NCI-H1417 treated with DMSO at 0.1 percent for 48 hours (cell line): ENCODE data around the gene JSRP1.
A peak's percentile ranks its signal among the peaks of the same experiment; 100 is the strongest.

Source experiments
- DNase-seq: peaks from one replicate; lab custom pipeline; 2025; lab: John Stamatoyannopoulos, UW

Gene JSRP1

DNA sequence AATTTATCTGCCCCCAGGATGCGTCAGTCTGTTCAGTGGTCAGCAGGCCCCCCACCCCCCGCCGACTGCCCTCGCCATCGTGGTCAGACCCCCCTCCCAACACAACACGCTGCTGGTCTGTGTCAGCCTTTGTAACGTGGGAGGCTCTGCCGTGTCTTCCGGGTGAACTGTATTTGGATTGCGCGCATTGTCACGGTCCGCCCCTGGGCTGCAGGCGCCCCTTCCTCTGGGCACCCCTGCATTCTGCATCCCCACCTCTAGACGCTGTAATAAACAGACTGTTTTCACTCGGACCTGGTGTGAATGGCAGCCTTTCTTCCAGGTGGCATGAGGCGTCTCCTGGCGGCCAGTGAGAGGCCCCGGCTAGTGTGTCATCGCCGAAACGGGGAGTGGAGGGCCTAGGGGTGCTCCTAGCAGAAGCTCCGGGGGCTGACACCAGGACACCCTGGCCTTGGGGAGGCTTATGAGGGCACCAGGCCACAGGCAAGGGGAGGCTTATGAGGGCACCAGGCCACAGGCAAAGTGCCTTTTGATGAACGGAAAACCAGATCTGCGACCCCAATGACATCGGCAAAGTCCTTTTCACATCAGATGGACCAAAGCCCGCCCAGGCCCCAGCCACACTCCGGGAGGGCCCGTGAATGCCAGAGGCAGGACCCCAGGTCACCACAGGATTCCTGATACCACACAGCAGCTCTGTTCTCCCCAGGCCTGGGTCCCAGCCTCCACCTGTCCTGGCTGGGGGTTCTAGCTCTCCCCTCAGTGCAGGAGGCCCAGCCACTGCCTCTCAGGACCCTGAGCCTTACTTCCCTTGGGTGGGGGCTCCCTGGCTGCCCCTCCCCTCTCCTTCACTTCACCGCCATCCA, 23.7 kb downstream of the JSRP1 start:
- no peak for DNase-seq

DNA sequence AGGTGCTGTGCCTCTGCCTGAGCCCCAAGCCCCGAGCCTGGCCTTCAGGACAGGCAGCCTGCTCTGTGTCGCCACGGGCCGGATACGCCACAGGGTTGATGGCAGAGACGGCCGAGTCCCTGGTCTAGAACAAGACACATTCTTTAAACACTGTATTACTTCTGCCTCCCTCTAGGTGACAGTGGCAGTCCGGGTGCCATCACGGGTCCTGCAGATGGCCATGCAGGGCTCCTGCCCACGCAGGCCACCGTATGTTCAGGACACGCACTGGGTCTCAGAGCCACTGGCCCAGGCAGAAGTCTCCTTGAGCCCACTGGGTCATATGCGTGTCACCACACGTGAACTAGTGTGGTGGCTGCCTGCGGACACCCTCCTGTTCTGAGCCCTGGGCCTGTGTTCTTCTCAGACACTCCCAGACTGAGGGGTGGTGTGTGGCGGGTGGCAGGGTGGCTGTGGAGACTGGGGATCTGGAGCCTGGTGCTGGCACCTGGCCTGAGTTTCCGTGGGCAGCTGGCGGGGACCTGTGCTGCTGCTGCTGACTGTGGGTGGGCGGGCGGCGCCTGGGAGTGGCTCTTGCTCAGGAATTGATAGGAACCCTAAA, 24.5 kb downstream of the JSRP1 start:
- DNase-seq: no peak

DNA sequence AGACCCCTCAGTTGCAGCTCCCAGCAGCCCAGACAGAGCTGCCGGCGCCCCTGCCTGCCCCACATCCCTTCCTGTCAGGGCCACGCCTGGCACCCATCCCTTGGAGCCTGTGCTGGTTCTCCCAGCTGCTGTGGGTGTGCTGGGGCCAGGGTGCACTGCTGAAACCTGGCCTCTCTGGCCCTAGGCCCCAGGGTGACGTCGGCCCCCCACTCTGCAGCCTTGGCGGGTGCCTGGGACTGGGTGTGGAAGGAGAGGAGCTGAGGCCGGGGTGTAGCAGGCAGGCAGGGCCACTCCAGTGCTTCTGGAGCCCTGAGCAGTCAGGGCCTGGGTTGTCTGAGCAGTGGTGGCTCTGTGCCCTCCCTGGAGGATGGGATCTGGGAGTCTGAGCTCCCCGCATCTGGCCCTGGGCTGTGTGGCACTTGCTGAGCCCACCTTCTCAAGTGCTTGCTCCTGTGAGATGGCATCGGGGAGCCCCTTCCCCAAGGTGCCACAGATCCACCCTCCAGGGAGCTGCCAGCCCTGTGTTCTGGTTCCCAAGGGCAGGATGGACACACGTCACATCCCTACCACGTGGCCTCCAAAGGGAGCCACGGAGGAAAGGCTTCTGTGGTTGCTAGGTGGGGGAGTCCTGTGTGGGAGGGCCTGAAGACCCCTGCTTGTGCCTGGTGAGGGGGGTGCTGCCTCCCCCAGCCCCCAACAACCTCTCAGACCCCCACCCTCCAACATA, 25.2 kb downstream of the JSRP1 start:
- no peak for DNase-seq

DNA sequence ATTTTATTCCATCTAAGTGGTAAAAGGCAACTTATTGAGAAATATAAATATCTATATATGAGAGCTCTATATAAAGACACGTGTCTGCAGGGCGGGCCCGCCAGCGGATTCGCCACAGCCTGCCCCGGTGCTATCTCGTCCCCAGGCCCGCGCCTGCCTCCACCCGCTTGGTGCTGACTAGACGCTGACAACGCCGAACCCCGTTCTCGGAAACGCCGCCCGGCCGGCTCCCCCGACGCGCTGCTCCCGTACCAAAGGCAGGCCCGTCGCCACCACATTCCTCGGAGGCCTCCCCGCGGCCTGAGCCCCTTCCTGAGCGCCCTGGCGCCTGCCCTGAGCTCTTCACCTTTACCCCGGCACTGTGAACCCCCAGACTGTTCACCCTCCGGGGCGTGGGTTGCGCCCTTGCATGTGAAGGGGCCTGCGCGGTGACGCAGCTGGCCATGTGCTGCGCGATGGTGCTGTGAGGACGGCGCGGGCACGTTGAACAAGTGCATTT, 26.1 kb downstream of the JSRP1 start:
- DNase-seq: no peak

DNA sequence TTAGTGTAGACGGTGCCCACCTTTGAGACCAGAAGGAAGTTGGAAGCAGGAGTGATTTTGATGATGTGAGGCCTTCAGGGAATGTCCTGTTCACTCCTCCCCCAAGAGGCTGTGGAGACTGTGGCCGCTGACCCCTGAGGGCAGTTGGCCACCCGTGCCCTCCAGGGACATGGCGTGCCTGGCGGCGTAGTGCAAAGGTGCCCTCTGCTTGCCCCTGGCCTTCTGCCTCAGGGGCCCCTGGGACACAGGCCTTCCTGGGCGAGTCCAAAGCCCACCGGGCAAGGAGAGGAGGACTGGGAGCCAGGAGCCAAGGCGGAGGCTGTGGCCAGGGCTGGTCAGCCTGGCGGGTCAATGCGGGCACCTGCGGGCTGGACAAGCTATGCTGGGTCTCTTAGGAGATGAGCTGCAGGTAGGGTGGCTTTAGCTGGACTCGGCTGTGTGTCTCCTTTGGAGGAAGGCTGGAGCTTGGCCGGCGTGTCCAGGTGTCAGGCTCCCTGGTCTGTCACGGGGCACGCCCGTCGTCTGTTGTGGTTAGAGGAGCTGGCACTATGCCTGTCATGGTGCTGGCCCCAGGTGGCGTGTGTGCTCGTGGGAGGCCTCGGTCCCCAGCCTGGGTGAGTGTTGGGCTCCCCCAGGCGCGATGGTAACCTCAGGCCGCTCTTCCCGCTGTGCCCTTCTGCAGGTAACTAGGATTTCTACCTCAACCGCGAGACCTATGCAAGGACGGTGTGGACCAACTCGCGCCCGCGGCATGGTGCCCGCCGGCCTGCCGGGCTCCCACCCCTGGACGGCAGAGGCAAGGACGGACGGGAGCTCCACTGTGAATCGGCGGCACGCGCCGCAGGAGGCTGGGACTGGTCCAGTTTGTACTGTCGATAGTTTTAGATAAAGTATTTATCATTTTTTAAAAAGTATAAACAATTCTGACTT, 26.8 kb downstream of the JSRP1 start:
- no peak for DNase-seq

DNA sequence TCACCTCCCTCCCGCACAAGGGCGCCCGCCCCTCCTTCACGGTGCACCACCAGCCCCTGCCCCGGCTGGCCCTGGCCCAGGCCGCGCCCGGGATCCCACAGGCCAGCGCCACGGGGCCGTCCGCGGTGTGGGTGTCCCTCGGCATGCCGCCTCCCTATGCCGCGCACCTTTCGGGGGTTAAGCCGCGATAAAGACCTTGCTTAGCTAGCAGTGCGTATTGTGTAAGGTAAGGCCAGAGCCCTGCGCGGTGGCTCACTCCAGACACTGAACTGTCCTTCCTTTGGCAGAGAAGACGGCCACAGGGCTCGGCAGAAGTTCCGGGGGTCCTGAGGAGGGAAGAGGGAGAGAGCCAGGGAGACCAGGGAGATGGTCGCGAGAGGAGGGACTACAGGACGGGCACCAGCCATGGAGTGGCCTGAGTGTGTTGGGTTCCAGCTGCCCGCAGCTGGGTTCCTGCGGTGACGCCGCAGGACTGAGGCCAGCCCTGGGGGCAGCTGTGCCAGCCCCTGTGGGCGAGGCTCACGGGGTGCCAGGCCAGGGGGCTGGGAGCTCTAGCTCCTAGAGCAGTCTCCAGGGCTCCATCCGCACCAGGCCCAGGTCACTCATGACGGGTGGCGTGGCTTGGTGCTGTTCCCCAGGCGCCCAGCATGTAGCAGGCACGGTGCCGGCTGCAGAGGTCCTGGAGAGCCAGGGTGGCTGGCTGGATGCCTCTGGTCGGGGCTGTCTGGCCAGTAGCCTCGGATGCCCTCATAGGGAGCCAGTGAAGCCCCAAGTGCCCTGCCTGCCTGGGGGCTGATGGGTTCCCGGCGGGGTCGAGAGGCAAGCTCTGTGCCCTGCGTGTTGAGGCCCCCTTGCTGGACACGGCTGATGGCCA, 27.8 kb downstream of the JSRP1 start:
- no peak for DNase-seq

DNA sequence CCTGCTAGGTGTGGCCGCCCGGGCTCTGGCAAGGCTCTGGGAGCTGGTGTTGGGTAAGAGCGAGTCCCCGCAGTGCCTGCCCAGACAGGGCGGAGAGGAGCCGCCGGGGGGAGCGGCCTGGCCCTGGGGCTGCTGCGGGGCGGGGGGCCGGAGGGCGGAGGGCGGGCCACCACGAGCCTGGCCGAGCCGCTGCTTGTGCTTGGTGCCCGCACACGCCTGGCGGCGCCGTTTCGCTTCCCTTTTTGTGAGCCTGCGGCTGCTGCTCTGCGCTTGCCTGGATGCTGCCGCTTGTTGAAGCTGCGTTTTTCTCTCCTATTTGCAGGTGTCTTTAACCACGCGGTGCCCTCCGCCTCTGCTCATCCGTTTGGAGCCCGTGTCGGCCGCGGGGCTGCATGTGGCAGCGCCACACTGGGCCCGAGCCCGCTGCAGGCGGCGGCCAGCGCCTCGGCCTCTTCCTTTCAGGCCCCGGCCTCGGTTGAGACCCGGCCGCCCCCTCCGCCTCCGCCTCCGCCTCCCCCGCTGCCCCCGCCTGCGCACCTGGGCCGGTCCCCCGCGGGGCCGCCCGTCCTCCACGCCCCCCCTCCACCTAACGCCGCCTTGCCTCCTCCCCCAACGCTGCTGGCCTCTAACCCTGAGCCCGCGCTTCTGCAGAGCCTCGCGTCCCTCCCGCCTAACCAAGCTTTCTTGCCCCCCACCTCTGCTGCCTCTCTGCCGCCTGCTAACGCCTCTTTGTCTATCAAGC, 28.6 kb downstream of the JSRP1 start:
- peak; percentile 70 for DNase-seq

DNA sequence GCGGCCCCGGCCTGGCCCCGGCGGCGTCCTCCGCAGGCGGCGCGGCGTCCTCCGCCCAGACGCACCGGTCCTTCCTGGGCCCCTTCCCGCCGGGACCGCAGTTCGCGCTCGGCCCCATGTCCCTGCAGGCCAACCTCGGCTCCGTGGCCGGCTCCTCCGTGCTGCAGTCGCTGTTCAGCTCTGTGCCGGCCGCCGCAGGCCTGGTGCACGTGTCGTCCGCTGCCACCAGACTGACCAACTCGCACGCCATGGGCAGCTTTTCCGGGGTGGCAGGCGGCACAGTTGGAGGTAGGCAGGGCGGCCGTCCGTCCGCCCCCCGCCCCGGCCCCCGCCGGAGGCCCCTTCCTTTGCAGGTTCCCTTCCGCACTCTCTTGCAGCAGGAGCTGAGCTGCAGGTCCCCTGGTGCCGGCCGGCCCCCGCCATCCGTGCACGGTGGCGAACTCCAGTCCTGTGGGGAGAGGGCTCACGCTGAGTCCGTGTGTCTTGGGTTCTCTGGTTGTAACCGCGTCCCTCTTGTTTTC, 29.3 kb downstream of the JSRP1 start:
- no peak for DNase-seq

DNA sequence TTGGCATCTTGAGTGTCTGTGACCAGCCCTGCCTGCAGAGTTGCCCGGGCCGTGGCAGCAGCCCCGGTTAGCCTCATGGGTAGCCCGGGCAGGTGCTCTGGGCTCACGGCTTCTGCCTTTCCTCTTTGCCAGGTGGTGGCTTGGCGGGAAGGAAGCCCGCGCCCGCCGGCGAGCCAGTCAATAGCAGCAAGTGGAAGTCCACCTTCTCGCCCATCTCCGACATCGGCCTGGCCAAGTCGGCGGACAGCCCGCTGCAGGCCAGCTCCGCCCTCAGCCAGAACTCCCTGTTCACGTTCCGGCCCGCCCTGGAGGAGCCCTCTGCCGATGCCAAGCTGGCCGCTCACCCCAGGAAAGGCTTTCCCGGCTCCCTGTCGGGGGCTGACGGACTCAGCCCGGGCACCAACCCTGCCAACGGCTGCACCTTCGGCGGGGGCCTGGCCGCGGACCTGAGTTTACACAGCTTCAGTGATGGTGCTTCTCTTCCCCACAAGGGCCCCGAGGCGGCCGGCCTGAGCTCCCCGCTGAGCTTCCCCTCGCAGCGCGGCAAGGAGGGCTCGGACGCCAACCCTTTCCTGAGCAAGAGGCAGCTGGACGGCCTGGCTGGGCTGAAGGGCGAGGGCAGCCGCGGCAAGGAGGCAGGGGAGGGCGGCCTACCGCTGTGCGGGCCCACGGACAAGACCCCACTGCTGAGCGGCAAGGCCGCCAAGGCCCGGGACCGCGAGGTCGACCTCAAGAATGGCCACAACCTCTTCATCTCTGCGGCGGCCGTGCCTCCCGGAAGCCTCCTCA, 30.0 kb downstream of the JSRP1 start:
- DNase-seq: no peak

DNA sequence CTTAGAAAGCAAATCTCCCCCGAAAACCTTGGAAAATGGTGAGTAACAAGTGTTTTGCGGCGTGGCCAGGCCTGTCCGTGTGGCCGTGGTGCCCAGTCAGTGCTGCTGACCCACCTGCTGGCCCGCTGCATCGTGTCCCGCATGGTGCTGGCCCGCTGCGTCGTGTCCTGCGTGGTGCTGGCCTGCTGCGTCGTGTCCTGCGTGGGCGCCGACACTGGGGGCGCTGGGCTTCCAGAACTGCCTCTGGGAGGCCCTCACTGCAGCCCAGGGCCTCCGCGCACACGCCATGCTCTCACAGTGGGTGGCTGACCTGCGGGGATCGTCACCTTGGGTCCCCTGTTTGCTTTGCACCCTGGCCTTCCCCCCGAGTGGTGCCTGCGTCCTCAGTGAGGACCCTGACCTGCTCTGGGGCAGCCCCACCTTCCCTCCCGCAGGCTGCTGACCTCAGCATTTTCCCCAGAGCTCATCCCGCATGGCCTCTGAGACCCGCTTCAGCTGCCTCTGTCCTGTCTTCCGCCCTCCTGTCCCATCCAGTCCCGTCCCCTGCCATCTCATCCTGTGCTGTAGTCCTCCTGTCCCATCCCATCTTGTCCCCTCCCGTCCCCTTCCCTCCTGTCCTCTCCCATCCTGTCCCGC, 30.7 kb downstream of the JSRP1 start:
- DNase-seq: no peak

DNA sequence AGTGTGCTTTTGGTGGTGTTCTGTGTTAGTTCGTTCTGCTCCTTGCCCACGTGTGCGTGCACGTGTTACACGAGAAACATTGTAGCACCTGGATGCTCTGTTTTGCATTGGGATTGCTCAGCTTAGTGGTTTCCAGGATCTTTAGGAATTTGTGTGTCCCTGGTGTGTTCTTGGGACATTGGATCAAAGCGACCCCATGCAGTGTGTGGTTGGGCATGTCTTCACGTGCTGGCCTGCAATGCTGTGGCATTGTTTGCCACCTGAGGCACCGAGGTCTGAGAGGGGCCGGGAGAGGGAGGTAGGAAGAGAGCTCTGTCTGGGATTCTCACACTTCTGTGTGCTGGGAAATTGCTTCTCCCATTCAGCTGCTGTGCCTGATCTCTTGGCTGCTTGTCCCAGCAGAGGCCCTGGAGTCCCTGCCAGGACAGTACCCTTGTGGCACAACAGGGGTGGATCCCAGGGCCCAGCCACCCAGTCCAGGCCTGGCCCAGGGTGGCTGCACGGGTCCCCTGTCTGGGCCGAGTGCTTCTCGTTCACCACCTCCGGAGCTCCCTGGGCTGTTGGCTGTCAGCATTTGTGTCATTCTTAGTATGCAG, 31.4 kb downstream of the JSRP1 start:
- no peak for DNase-seq

DNA sequence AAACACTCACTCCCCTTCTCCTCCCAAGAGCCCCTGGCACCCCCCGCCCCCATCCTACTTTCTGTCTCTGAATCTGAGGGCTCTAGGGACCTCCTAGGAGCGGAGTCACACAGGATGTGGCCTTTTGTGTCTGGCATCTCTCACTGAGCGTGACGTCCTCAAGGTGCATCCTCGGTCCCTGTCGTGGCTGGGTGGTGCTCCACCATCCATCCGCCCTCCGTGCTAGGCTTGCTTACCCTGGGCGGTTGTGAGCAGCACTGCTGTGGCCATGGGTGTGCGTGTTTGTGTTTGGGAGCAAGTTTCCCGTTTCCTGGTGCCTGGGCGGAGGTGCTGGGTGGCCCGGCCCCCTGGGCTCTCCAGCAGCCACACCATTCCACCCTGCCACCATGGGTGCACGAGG, 32.3 kb downstream of the JSRP1 start:
- no peak for DNase-seq

DNA sequence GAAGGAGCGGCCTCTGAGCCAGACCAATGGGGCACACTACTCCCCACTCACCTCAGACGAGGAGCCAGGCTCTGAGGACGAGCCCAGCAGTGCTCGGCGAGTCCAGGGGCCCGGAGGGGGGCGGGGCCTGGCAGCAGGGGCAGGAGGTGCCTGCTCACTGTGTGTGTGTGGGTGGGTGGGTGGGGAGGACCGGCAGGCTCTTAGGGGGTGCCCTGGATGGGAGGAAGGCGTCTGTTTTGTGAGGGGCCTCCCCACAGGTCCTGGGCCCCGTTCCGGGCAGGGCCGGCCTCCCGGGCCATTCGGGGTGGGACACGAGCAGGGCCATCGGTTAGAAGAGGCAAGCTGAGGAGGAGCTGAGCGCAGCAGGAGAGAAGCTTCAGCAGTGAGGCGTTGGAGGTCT, 32.8 kb downstream of the JSRP1 start:
- DNase-seq: no peak

DNA sequence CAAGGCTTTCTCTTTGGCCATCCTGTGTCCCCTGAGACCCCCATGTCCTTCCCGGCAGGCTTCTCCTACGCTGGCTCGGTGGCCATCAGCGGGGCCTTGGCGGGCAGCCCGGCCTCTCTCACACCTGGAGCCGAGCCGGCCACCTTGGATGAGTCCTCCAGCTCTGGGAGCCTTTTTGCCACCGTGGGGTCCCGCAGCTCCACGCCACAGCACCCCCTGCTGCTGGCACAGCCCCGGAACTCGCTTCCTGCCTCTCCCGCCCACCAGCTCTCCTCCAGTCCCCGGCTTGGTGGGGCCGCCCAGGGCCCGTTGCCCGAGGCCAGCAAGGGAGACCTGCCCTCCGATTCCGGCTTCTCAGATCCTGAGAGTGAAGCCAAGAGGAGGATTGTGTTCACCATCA, 34.3 kb downstream of the JSRP1 start:
- DNase-seq: no peak

DNA sequence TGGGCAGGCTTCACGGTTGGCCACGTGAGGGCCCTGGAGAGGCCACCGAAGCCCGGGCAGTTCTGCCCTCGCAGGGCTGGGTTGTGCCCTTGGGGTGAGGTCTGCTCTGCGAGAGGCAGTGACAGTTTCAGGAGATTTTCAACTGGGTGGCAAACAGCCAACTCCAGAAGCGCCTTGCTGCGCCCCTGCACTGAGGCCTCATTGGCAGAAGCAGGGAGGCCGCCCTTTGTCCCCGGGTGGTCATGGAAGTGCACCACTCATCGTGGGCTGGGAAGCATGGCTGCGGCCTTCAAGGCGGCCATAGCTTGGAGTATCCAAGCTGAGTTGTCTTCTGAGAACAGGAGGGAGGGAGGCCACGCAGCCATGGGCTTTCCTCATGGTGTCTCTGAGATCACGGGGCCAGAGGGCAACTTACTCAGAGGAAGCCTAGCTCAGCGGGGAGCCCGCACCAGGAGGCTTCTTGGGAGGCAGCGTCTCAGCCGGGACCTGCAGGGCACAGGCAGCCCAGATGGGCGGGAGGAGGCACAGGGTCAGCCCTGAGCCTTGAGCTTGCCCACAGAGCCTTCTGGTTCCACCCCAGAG, 34.9 kb downstream of the JSRP1 start:
- DNase-seq: no peak

DNA sequence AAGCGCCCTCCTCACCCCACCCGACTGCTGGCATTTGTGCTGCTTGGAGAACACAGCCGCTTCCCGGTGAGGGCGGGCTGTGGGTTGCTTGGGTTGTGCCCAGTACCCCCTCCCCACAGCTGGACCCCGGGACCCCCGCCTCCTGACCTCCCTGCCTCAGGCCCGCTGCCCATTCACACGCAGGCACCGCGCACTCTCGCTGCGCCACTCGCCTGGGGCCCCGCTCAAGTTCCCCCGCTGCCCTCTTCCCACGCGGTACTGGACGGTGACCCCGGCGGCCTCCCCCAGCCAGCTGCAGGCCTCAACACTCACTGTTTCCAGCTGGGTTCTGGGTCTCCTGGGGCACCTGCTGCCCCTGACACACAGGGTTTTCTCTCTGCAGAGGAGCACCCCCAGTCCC, 36.5 kb downstream of the JSRP1 start:
- DNase-seq: no peak

DNA sequence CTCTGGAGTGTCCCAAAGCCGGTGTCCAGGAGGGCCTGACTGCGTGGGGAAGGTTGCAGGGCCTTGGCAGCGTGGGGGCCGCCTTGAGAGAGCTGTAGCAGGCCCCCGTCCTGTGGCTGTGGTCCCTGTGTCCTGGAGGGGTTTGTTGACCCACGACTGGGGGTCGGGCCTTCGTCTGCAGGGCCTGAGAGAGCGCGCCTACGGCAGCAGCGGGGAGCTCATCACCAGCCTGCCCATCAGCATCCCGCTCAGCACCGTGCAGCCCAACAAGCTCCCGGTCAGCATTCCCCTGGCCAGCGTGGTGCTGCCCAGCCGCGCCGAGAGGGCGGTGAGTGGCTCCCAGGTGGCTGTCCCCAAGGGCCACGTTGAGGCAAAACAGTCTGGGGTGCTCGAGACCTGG, 38.6 kb downstream of the JSRP1 start:
- no peak for DNase-seq
